AG09309 (cell line): Measurements from ENCODE around the gene ZNF521.

Experiments used
- DNase-seq: peaks from one replicate; pipeline ENCODE4 v3.0.0-alpha.2; 2010; ENCODE audit warnings: low read depth
- H3K4me3 ChIP-seq: 2 replicates; pipeline ENCODE4 v1.5.1; 2011; ENCODE audit warnings: mild to moderate bottlenecking, low read depth, low read length, moderate library complexity; ENCODE audit not compliant: control insufficient read depth
- CTCF ChIP-seq: IDR thresholded peaks from 2 replicates; pipeline ENCODE4 v1.5.1; 2011; ENCODE audit warnings: mild to moderate bottlenecking, low read depth, low read length, inconsistent platforms; ENCODE audit not compliant: insufficient read depth, control insufficient read depth; ENCODE audit errors: missing control alignments

The ZNF521 gene

GRCh38 chr18:25299426-25300300, 52.3 kb downstream of the ZNF521 start:
- peak; percentile 44 for DNase-seq
- no peak overlapping the region for H3K4me3 ChIP-seq
- no peak for TF ChIP-seq CTCF

- no peak overlapping the region for H3K4me3 ChIP-seq
- peak; percentile 59 for DNase-seq
- no peak for TF ChIP-seq CTCF
Measured at GRCh38 chr18:25298853-25299274, 53.1 kb downstream of the ZNF521 start.

GRCh38 chr18:25295624-25296138, 56.3 kb downstream of the ZNF521 start:
- TF ChIP-seq CTCF: no peak
- no peak overlapping the region for H3K4me3 ChIP-seq
- DNase-seq: no peak

GRCh38 chr18:25291150-25291549, 60.8 kb downstream of the ZNF521 start:
- no peak for DNase-seq
- no peak for TF ChIP-seq CTCF
- no peak overlapping the region for H3K4me3 ChIP-seq

GRCh38 chr18:25289001-25289631, 62.9 kb downstream of the ZNF521 start:
- DNase-seq: peak; percentile 93
- TF ChIP-seq CTCF: no peak
- H3K4me3 ChIP-seq: peak overlapping the region; percentile 12

GRCh38 chr18:25288340-25288938, 63.5 kb downstream of the ZNF521 start:
- no peak for DNase-seq
- TF ChIP-seq CTCF: no peak
- H3K4me3 ChIP-seq: no peak overlapping the region
